Measurements from ENCODE around the gene RPH3AL.

RPH3AL gene

DNA sequence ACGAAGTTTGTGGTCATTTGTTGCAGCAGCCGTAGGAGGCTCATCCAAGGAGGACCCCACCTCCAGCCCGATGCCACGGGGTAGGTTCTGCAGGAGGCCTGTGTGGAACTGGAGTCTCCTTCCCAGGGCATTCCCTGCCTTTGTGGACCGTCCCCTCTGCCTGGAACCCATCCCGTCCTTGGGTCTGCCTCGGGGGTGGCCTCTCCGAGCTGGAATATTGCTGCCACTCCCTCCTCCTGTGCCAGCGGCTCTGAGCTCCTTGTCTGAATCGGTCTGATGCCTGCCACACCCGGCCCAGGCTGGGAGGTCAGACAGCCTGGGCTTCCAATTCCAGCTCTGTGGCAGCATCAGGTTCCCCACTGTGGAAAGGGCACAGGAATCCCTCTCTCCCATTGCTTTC is 189.9 kb downstream of the RPH3AL start:
- TF ChIP-seq CTCF (IDR thresholded peaks at IDR 0.05; ENCODE audit: insufficient read depth, missing control alignments): no peak
- DNase-seq (ENCODE audit: insufficient read length, low spot score) (no peak), FAIRE-seq (no peak)
